Activated naive CD8-positive, alpha-beta T cell (primary cell): ENCODE data around the gene KSR1.
"Not testable (repeated sequence)": the region's sequence is repeated elsewhere in the genome, so short reads cannot be mapped to it uniquely, and the experiment has no call there.

Source experiments
- H3K27ac Mint-ChIP-seq: one replicate; pipeline ENCODE4 v1.8.0; 2021; ENCODE audit warnings: mixed read lengths
- H3K27me3 Mint-ChIP-seq: one replicate; pipeline ENCODE4 v1.8.0; 2021; ENCODE audit warnings: mixed read lengths
- H3K36me3 Mint-ChIP-seq: one replicate; pipeline ENCODE4 v1.8.0; 2021; ENCODE audit warnings: mixed read lengths
- H3K4me1 Mint-ChIP-seq: one replicate; pipeline ENCODE4 v1.8.0; 2021; ENCODE audit warnings: low read depth, mixed read lengths
- H3K4me3 Mint-ChIP-seq: one replicate; pipeline ENCODE4 v1.8.0; 2021; ENCODE audit warnings: mild to moderate bottlenecking, mixed read lengths
- H3K9me3 Mint-ChIP-seq: one replicate; pipeline ENCODE4 v1.8.0; 2021; ENCODE audit warnings: low read depth, mixed read lengths

The KSR1 gene

GRCh38 chr17:27497696-27498095, 41.4 kb downstream of the KSR1 start:
- H3K27ac Mint-ChIP-seq = no peak overlapping the region
- no peaks in the 10 kb centered on the region for H3K27me3 Mint-ChIP-seq
- no peak overlapping the region for H3K4me3 Mint-ChIP-seq
- no peaks in the 10 kb centered on the region for H3K4me1 Mint-ChIP-seq
- H3K9me3 Mint-ChIP-seq = peaks cover 6% of the 10 kb centered on the region
- peaks cover 19% of the 10 kb centered on the region for H3K36me3 Mint-ChIP-seq

- H3K4me3 Mint-ChIP-seq = no peak overlapping the region
- no peaks in the 10 kb centered on the region for H3K27me3 Mint-ChIP-seq
- peaks cover 19% of the 10 kb centered on the region for H3K36me3 Mint-ChIP-seq
- H3K4me1 Mint-ChIP-seq = no peaks in the 10 kb centered on the region
- peaks cover 6% of the 10 kb centered on the region for H3K9me3 Mint-ChIP-seq
- no peak overlapping the region for H3K27ac Mint-ChIP-seq
Observed at GRCh38 chr17:27498615-27499309, 42.5 kb downstream of the KSR1 start.

GRCh38 chr17:27499451-27500265, 43.4 kb downstream of the KSR1 start:
- peaks cover 19% of the 10 kb centered on the region for H3K36me3 Mint-ChIP-seq
- peaks cover 6% of the 10 kb centered on the region for H3K9me3 Mint-ChIP-seq
- H3K27me3 Mint-ChIP-seq = no peaks in the 10 kb centered on the region
- H3K4me1 Mint-ChIP-seq = no peaks in the 10 kb centered on the region
- H3K27ac Mint-ChIP-seq = no peak overlapping the region
- H3K4me3 Mint-ChIP-seq = no peak overlapping the region

DNA sequence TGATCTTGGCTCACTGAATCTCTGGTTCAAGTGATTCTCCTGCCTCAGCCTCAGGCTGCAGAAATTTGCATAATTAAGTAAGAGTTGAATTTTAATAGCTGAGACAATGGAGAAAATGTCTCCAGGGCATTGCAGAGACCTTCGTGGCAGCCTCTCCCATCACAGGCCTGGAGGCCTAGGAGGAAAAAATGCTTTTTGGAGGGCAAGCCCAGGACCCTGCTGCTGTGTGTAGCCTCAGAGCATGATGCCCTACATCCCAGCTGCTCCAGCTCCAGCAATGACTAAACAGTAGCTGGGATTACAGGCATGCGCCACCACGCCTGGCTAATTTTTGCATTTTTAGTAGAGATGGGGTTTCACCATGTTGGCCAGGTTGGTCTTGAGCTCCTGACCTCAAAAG, 45.1 kb downstream of the KSR1 start:
- H3K27me3 Mint-ChIP-seq, H3K4me1 Mint-ChIP-seq, H3K27ac Mint-ChIP-seq, H3K9me3 Mint-ChIP-seq, H3K4me3 Mint-ChIP-seq: not testable (repeated sequence)
- peaks cover 21% of the 10 kb centered on the region for H3K36me3 Mint-ChIP-seq

- peaks cover 12% of the 10 kb centered on the region for H3K4me1 Mint-ChIP-seq
- no peak overlapping the region for H3K27ac Mint-ChIP-seq
- peaks cover 6% of the 10 kb centered on the region for H3K9me3 Mint-ChIP-seq
- H3K27me3 Mint-ChIP-seq = no peaks in the 10 kb centered on the region
- no peak overlapping the region for H3K4me3 Mint-ChIP-seq
- H3K36me3 Mint-ChIP-seq = peaks cover 21% of the 10 kb centered on the region
Observed at GRCh38 chr17:27502526-27503324, 46.5 kb downstream of the KSR1 start.

- no peak overlapping the region for H3K4me3 Mint-ChIP-seq
- H3K36me3 Mint-ChIP-seq = peaks cover 21% of the 10 kb centered on the region
- no peak overlapping the region for H3K27ac Mint-ChIP-seq
- H3K4me1 Mint-ChIP-seq = peaks cover 12% of the 10 kb centered on the region
- no peaks in the 10 kb centered on the region for H3K27me3 Mint-ChIP-seq
- H3K9me3 Mint-ChIP-seq = peaks cover 6% of the 10 kb centered on the region
Observed at GRCh38 chr17:27503611-27504010, 47.4 kb downstream of the KSR1 start.

GRCh38 chr17:27504188-27504995, 48.1 kb downstream of the KSR1 start:
- H3K4me3 Mint-ChIP-seq = no peak overlapping the region
- H3K27ac Mint-ChIP-seq = no peak overlapping the region
- peaks cover 6% of the 10 kb centered on the region for H3K9me3 Mint-ChIP-seq
- peaks cover 19% of the 10 kb centered on the region for H3K36me3 Mint-ChIP-seq
- peaks cover 12% of the 10 kb centered on the region for H3K4me1 Mint-ChIP-seq
- no peaks in the 10 kb centered on the region for H3K27me3 Mint-ChIP-seq

- Mint-ChIP-seq H3K27ac (no peak overlapping the region), H3K36me3 (peaks cover 6% of the 10 kb centered on the region), H3K4me3 (no peak overlapping the region), H3K4me1 (peaks cover 12% of the 10 kb centered on the region), H3K9me3 (no peaks in the 10 kb centered on the region), H3K27me3 (no peaks in the 10 kb centered on the region)
Observed at GRCh38 chr17:27506348-27507218, 50.3 kb downstream of the KSR1 start.

- Mint-ChIP-seq H3K27ac (no peak overlapping the region), H3K36me3 (no peaks in the 10 kb centered on the region), H3K27me3 (no peaks in the 10 kb centered on the region), H3K4me1 (peaks cover 8% of the 10 kb centered on the region), H3K4me3 (no peak overlapping the region), H3K9me3 (no peaks in the 10 kb centered on the region)
Observed at GRCh38 chr17:27511168-27511883, 55.1 kb downstream of the KSR1 start.

- Mint-ChIP-seq H3K9me3 (no peaks in the 10 kb centered on the region), H3K36me3 (no peaks in the 10 kb centered on the region), H3K27ac (no peak overlapping the region), H3K27me3 (no peaks in the 10 kb centered on the region), H3K4me3 (no peak overlapping the region), H3K4me1 (peaks cover 3% of the 10 kb centered on the region)
Observed at GRCh38 chr17:27512031-27512430, 55.8 kb downstream of the KSR1 start.

- Mint-ChIP-seq H3K27ac (no peak overlapping the region), H3K4me1 (peaks cover 5% of the 10 kb centered on the region), H3K4me3 (no peak overlapping the region), H3K27me3 (no peaks in the 10 kb centered on the region), H3K9me3 (no peaks in the 10 kb centered on the region), H3K36me3 (no peaks in the 10 kb centered on the region)
Observed at GRCh38 chr17:27512511-27513346, 56.5 kb downstream of the KSR1 start.

DNA sequence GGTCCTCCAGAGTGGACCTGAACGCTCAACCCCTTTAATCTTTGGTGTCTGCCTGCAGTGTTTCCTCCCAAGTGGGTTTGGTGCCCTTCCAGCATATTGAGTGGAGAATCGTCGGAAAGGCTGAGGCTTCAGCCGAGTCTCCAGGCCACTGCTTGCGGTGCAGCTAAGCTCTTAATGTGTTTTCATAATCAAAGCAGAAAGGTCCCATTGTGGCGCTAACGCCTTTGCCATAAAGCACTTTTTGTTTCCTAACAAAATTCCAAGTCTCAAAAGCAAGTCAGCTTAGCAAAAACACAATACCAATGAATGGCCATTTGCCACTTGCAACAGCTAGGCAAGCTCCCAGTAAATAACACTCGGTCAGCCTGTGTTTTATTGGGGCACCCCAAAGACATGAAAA, 57.6 kb downstream of the KSR1 start:
- no peak overlapping the region for H3K4me3 Mint-ChIP-seq
- no peak overlapping the region for H3K27ac Mint-ChIP-seq
- H3K9me3 Mint-ChIP-seq = no peaks in the 10 kb centered on the region
- no peaks in the 10 kb centered on the region for H3K36me3 Mint-ChIP-seq
- peaks cover 5% of the 10 kb centered on the region for H3K4me1 Mint-ChIP-seq
- H3K27me3 Mint-ChIP-seq = no peaks in the 10 kb centered on the region
